Body of pancreas (tissue), 4 donors: ENCODE data around the gene LCE7A. TPM values are rescaled to one million over a fixed set of nuclear protein-coding genes. Genes with fewer than 3 reads are reported as not detected.

Experiments used
- ATAC-seq: fragments of 150-250 bp; one replicate; pipeline ENCODE4 v1.9.1; 2016
- DNase-seq, 4 donors: peaks; one replicate each; pipeline ENCODE4 v3.0.0-alpha.2; 2019
- H3K27ac ChIP-seq, 4 donors: fragments of 200-600 bp; sonication (generic); 1 replicate in 3 of 4; 2 replicates in 1 of 4; pipeline versions ENCODE4 v1.5.1 to v1.6.1; 2016 to 2019; ENCODE audit warnings: mild to moderate bottlenecking in 1 of 4, mixed read lengths in 1 of 4, moderate library complexity in 1 of 4
- H3K27me3 ChIP-seq, 2 donors: fragments of 200-600 bp; sonication (generic); one replicate each; pipeline ENCODE4 v1.6.0; 2016; ENCODE audit warnings: mild to moderate bottlenecking in 1 of 2
- H3K36me3 ChIP-seq, 2 donors: fragments of 200-600 bp; sonication (generic); replicated peaks in 1 of 2; 2 replicates each; pipeline ENCODE4 v1.5.1; 2016; ENCODE audit warnings: low read depth in 2 of 2; ENCODE audit not compliant: insufficient read depth in 1 of 2
- H3K4me1 ChIP-seq: fragments of 200-600 bp; sonication (generic); one replicate; pipeline ENCODE4 v1.6.0; 2016
- H3K4me3 ChIP-seq, 2 donors: fragments of 200-600 bp; sonication (generic); 1 replicate in 1 of 2; 2 replicates in 1 of 2; pipeline ENCODE4 v1.5.1; 2016 to 2019
- H3K9me3 ChIP-seq, 3 donors: fragments of 200-600 bp; sonication (generic); 1 replicate in 2 of 3; 2 replicates in 1 of 3; pipeline ENCODE4 v1.5.1; 2016
- CTCF ChIP-seq, 7 experiments: fragments of 450-650 bp in 4 of 7; fragments of 200-600 bp in 3 of 7; sonication (generic) in 3 of 7; IDR thresholded peaks; one replicate each; pipeline ENCODE4 v1.5.1; 2016 to 2019; ENCODE audit warnings: antibody characterized with exemption in 7 of 7
- POLR2A ChIP-seq, 3 donors: fragments of 450-650 bp; IDR thresholded peaks; one replicate each; pipeline ENCODE4 v1.6.1; 2016; ENCODE audit warnings: antibody characterized with exemption in 3 of 3, mild to moderate bottlenecking in 2 of 3
- WGBS, 2 donors: methylation state at CpG; one replicate each; pipeline ENCODE4 v1.1.5; 2017; 5-methylcytosine and 5-hydroxymethylcytosine counted together
- intact Hi-C: fragments of 100-400 bp; cut with DNase I; formaldehyde crosslinking; loops from one replicate; pipeline ENCODE4 v1.15.1; 2023
- total RNA-seq, 2 donors: library from RNA; depleted of rRNA; stranded (reverse); fragments of >200 nt; gene quantifications; one replicate each; pipeline ENCODE4 v1.1.0, GENCODE V29; 2016

Gene LCE7A
- total RNA-seq, 2 donors from 2014 or later = not detected

DNA sequence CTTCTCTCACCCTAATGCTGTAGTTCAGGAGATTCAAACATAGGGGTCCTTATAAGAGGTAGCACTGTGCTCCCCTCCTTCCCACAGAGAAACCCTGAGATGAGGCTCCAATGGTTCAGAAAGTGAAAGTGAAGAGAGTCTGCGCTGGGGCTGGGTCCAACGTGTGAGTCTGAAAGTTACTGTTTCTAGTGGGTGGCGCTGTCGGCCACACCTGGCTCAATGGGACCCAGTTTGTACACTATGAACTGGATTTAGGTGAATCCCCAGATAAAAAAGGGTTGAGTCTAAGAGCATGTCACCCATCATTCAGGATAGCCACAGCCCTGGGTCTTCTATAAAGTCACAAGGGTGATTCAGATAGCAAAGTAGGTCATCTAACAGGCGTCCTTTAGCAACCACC, 21.1 kb downstream of the LCE7A start:
- 77 to 89% methylated on average over 5 of the region's 5 CpGs for WGBS, 2 donors
- Histone ChIP-seq H3K4me1 (no peaks in the 10 kb centered on the region), H3K9me3 (no peaks in the 10 kb centered on the region), H3K36me3 (no peaks in the 10 kb centered on the region), H3K27me3 (no peaks in the 10 kb centered on the region), H3K4me3 (no peak overlapping the region), H3K27ac (no peak overlapping the region)
- intact Hi-C loops = no loop called here
- ATAC-seq = no peak
- DNase-seq = no peak
- TF ChIP-seq CTCF (IDR thresholded peaks at IDR 0.05) (no peak), POLR2A (IDR thresholded peaks at IDR 0.05) (no peak)

- H3K4me1 ChIP-seq = no peaks in the 10 kb centered on the region
- no peak for TF ChIP-seq CTCF (IDR thresholded peaks at IDR 0.05)
- no peak for TF ChIP-seq POLR2A (IDR thresholded peaks at IDR 0.05)
- intact Hi-C loops = no loop called here
Measured at GRCh38 chr1:152884085-152884484, 24.3 kb downstream of the LCE7A start.

GRCh38 chr1:152884506-152884905, 24.7 kb downstream of the LCE7A start:
- WGBS, 2 donors = 94 to 100% methylated on average over 1 of the region's 1 CpG
- H3K4me1 ChIP-seq = no peaks in the 10 kb centered on the region
- H3K27me3 ChIP-seq = no peaks in the 10 kb centered on the region
- DNase-seq (no peak), ATAC-seq (no peak)
- intact Hi-C loops = no loop called here
- no peak overlapping the region for H3K4me3 ChIP-seq
- TF ChIP-seq CTCF (IDR thresholded peaks at IDR 0.05) (no peak), POLR2A (IDR thresholded peaks at IDR 0.05) (no peak)
- no peak overlapping the region for H3K27ac ChIP-seq
- H3K9me3 ChIP-seq = no peaks in the 10 kb centered on the region
- no peaks in the 10 kb centered on the region for H3K36me3 ChIP-seq

More at GRCh38 chr1:152884085-152884484, 24.3 kb downstream of the LCE7A start:
- no peaks in the 10 kb centered on the region for H3K9me3 ChIP-seq
- H3K36me3 ChIP-seq = no peaks in the 10 kb centered on the region
- no peak for ATAC-seq
- H3K27me3 ChIP-seq = no peaks in the 10 kb centered on the region
- DNase-seq = no peak
- no peak overlapping the region for H3K27ac ChIP-seq
- H3K4me3 ChIP-seq = no peak overlapping the region

GRCh38 chr1:152884966-152885624, 25.3 kb downstream of the LCE7A start:
- WGBS, 2 donors = 46 to 59% methylated on average over 4 of the region's 4 CpGs
- Histone ChIP-seq H3K36me3 (no peaks in the 10 kb centered on the region), H3K27me3 (no peaks in the 10 kb centered on the region), H3K4me1 (no peaks in the 10 kb centered on the region), H3K4me3 (no peak overlapping the region), H3K9me3 (no peaks in the 10 kb centered on the region), H3K27ac (no peak overlapping the region)
- TF ChIP-seq CTCF (IDR thresholded peaks at IDR 0.05) = no peak
- no peak for TF ChIP-seq POLR2A (IDR thresholded peaks at IDR 0.05)
- ATAC-seq (no peak), DNase-seq (no peak)
- intact Hi-C loops = no loop called here

DNA sequence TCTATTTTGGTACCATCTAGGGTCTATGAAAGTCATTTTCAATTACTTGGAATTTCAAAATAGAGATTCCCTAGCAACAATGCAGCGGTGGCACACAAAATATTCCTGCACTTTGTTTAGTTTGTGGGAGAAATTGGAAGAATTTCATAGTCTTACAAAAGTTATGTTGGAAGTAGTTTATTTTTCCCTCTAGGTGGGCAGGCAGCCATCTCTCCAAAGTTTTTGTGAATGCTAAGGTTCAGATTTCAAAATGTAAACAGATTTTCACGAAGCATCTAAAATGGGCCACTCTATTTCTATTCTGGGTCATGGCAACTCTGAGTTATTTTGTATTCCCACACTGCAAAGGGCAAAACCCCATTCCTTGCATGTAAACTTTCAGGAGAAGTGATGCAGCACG, 26.3 kb downstream of the LCE7A start:
- no peaks in the 10 kb centered on the region for H3K36me3 ChIP-seq
- H3K27me3 ChIP-seq = no peaks in the 10 kb centered on the region
- H3K9me3 ChIP-seq = no peaks in the 10 kb centered on the region
- no peak for TF ChIP-seq POLR2A (IDR thresholded peaks at IDR 0.05)
- TF ChIP-seq CTCF (IDR thresholded peaks at IDR 0.05) = no peak
- H3K4me1 ChIP-seq = no peaks in the 10 kb centered on the region
- intact Hi-C loops = no loop called here
- H3K4me3 ChIP-seq = no peak overlapping the region
- 33 to 36% methylated on average over 3 of the region's 3 CpGs for WGBS, 2 donors
- no peak for ATAC-seq
- H3K27ac ChIP-seq = no peak overlapping the region
- DNase-seq = no peak
